Stimulated activated naive CD4-positive, alpha-beta T cell treated with Interleukin-2 at 50 U/mL for 16 hours (primary cell): Measurements from ENCODE around the gene DPP10.
"Not testable (repeated sequence)": the region's sequence is repeated elsewhere in the genome, so short reads cannot be mapped to it uniquely, and the experiment has no call there.

Source experiments
- DNase-seq: peaks from one replicate; lab custom pipeline; 2025; lab: John Stamatoyannopoulos, UW

The DPP10 gene

DNA sequence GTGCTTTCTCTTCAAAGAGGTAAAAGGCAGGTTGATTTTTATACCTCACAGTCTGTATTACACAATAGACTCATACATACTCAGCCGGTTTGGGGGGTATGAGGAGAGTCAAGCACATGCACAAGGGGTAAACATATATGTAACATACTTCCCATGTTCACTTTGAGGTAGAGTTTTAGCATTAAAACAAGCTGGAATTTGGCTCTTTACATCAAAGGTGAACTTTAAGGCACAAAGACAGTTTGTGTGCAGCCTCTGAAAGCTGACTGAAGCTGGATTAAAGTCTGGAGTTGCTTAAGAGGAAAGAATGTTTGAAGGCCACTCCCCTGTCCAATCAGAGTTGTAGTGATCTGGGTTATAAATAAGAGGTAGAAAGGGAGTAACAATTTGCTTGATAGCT is 282.0 kb downstream of the DPP10 start:
- no peak for DNase-seq

- DNase-seq: no peak
Observed at GRCh38 chr2:114727012-114727411, 284.6 kb downstream of the DPP10 start.

- DNase-seq: no peak
Observed at GRCh38 chr2:114728372-114728771, 285.9 kb downstream of the DPP10 start.

DNA sequence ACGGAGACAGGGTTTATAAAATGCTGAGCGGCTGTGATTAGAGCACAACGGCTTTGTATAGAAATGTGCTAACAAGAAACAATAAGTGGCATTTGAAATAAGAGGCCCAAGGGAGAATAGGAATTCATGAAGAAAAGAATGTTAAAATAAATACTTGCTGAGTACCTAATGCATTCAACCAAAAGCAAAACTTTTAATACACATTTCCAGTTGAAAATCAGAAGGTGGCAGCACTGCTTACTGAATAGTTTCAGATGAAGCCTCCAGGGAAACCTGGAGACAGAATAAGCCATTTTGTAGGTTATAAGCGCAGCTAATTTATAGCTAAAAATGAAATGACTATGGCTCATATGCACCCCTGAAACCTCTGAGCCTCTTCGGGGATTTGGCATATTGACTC is 286.6 kb downstream of the DPP10 start:
- no peak for DNase-seq

GRCh38 chr2:114735126-114735525 is 292.7 kb downstream of the DPP10 start:
- DNase-seq: no peak

GRCh38 chr2:114742245-114742644 is 299.8 kb downstream of the DPP10 start:
- DNase-seq: no peak

DNA sequence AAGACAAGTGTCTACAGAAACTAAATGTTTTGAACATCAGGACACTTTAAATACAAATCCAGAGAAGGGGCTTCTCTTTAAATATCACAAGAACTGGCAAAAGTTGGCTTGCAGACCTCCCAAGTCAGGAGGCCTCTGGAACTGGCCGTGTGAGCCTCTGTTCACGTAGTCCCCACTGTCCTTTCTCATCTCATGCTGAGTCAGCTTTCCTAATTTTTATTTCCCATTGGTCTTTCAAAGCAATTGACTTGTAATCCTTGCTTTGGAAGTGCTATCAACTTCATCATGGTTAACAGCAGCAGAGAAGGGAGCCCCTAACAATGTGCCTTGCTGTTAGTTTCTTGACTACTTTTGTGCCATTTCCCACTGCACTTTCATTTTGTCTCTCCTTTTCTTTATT is 303.3 kb downstream of the DPP10 start:
- no peak for DNase-seq

GRCh38 chr2:114748175-114748574 is 305.7 kb downstream of the DPP10 start:
- DNase-seq: not testable (repeated sequence)

GRCh38 chr2:114752425-114752824 is 310.0 kb downstream of the DPP10 start:
- no peak for DNase-seq

DNA sequence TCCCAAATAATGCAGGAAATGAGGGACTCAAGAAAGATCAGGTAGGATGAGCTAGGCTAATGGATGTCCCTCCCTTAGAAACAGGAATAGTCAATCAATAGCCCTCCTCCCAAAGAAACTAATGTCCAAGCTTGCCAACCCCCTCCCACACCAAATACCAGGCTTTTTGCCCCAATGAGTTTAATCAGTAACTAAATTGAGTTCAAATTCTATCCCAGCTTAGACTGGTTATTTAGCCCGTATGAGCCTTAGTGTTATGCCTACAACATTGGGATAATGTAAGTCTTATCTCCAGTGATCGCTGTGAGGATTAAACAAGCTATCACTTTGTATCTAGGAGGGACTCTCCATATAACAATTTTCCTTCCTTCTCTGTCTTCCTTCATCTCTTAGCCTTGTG is 310.7 kb downstream of the DPP10 start:
- DNase-seq: no peak

- DNase-seq: no peak
Observed at GRCh38 chr2:114754907-114755563, 312.6 kb downstream of the DPP10 start.

GRCh38 chr2:114762376-114762775 is 319.9 kb downstream of the DPP10 start:
- DNase-seq: no peak

- no peak for DNase-seq
Observed at GRCh38 chr2:114762986-114763385, 320.5 kb downstream of the DPP10 start.

GRCh38 chr2:114769110-114769509 is 326.7 kb downstream of the DPP10 start:
- no peak for DNase-seq

DNA sequence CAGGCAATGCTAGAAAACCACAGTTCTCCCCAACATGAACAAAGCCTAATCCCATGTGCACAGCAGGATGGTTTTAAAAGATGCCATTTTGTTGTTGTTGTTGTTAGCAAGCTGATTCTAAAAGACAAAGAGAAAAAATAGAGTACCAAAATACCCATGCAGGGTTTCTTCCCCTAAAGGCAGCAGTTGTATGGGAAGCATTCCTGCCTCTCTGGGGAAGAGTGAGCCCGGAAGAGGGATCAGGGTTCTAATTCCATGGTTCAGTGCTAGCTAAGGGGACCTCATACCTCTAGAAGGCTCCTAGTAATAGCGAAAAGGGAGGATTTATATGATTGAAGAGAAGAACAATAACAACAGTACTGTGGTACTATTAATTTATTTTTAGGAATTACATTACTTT is 327.6 kb downstream of the DPP10 start:
- no peak for DNase-seq

DNA sequence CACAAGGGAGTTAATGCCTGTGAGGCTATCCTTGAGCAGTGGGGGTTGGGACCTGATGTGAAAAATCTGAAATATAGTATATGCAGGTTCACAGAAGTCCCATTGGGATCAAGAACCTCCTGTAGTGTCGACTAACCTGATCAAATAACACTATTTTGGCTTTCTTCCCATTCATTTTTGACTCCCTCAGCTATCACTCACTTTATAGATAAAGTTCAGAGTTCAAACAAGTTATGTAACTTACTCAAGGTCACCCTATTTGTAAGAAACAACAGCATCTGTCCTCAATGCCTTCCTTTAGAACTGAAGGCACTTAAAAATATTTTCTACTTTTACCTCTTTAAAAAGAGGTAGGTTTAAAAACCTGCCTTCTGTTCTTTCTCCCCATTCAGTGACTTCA is 341.6 kb downstream of the DPP10 start:
- DNase-seq: no peak

- no peak for DNase-seq
Observed at GRCh38 chr2:114784890-114785583, 342.6 kb downstream of the DPP10 start.

- DNase-seq: no peak
Observed at GRCh38 chr2:114786901-114787300, 344.5 kb downstream of the DPP10 start.

GRCh38 chr2:114787486-114787885 is 345.0 kb downstream of the DPP10 start:
- no peak for DNase-seq

DNA sequence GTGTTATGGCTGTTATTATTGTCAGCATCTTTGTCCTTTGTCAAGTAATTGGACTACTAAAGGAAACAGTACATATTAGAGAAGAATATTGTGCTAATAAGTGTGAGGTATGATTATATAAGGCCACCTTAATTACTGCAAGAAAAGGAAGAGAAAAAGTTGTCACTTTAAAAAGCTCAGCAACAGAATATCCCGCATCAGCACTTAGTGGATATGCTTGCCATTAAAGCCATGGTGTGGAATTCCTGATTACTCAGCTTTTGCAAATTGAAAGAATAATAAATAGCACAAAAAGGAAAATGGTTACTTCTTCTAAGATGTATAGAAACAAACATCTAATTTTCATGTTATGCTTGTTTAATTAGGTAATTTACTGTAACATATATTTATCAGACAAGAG is 347.5 kb downstream of the DPP10 start:
- DNase-seq: no peak

GRCh38 chr2:114797540-114797939 is 355.1 kb downstream of the DPP10 start:
- DNase-seq: no peak

DNA sequence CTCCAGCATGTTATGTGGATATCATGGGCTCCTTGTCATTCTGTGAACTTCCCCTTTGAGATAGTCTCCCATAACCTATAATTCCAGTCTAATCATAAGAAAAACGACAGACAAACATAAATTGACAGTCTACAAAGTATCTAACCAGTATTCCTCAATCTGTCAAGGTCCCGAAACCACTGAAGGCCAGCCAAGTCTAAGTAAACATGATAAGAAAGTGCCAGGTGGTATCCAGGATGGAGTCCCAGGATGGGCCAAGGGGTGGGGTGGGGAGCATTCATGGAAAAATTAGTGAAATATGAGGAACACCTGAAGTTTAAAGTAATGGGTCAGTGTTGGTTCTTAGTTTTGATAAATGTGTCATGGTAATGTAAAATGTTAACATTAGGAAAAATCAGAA is 355.5 kb downstream of the DPP10 start:
- DNase-seq: no peak

- DNase-seq: no peak
Observed at GRCh38 chr2:114800371-114800770, 357.9 kb downstream of the DPP10 start.

GRCh38 chr2:114805195-114805594 is 362.8 kb downstream of the DPP10 start:
- DNase-seq: no peak
